HG03571 (cell line): Measurements from ENCODE around the gene MPST.

Experiments used
- ATAC-seq: cut with Tn5 transposase; IDR thresholded peaks from one replicate; pipeline ENCODE4 v1.9.1; 2021; ENCODE audit not compliant: unreplicated experiment

MPST gene

DNA sequence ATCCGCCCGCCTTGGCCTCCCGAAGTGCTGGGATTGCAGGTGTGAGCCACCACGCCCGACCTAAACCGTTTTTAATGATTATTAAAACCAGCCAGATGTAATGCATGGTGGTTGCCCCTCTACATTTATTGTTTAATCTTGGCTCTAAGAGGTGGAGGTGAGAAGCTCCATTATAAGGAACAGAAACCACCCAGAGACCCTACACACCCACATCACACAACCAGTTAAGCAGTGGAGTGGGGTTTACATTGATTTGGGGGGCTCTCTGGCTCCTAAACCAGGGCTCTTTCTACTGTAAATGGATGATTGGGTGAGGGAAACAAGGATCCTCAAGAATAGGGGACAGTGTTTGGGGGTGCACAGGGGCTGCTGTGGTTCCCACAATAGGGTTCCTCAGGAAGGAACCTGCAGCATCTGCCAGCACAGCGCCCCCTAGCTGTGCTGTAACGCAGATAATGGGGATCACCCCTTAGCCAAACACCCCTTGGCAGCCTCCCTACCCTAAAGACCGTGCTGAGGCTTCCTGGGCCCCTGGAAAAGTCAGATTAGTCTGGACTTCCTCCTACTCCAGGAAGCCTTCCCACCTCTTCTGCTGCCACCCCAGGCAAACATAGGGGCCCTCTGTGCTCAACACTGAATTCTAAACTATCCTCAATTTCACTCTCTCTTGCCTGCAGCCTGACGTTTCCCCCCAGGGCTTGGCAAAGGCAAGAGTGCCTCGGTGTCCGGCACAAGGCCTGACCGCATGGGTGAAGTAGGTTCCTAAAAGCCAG lies 2.4 kb downstream of the MPST start:
- no peak for ATAC-seq

DNA sequence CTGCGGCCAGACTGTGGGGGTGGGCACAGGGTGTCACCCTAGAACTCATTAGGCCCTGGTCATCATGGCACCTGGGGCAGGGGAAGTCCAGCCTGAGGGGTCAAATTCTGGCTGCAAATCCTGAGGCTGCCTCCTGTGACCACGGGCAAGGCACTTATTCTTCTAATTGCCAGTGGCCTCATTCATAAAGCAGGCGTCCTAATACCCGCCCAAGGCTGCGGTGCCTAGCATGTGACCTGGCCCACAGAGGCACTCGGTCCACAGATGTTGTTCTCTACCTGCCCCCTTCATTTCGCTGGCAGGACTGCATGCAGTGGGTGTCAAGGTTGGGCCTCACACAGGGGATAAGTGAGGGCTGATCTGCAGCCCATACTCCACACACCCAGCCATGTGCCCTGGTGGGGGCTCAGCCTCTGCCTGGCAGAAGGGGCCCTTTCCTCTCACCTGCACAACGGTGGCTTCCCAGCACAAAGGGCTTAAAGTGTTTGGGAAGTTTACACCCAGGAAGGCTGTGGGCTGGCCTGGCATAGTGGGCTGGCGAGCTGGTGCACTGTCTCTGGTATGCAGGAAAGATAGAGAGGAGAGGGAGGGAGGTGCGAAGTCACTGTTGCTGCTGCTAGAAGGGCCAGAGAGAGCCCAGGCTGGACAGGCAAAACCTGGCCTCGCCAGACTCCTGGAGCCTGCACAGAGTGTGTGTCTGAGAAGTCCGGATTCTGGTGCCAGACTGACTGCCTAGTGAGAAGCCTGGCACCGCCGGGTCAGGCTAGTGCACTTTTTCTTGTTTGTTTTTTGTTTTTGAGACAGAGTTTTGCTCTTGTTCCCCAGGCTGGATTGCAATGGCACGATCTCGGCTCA lies 3.2 kb downstream of the MPST start:
- no peak for ATAC-seq

DNA sequence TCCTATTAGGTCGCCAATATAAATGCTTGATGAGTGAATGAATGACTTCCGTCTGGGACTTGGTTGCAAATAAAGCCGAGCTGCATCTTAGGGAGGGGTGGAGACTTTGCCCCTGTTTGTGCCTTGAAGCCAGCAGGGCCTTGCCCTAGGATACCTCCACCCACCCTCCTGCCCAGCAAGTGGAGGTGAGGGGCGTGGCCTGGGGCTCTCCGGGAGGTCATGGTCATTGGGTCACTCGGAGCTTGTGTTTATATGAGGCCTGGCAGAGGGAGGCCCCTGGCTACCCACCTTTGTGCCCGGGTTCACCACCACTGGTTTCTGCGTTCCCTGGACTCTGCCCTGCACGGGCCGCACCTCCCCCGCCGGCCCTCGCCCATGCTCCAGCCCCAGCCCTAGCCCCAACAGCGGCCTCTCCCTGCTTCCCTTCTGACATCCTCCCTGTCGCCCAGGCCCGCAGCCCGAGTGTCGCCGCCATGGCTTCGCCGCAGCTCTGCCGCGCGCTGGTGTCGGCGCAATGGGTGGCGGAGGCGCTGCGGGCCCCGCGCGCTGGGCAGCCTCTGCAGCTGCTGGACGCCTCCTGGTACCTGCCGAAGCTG lies 4.3 kb downstream of the MPST start:
- no peak for ATAC-seq

DNA sequence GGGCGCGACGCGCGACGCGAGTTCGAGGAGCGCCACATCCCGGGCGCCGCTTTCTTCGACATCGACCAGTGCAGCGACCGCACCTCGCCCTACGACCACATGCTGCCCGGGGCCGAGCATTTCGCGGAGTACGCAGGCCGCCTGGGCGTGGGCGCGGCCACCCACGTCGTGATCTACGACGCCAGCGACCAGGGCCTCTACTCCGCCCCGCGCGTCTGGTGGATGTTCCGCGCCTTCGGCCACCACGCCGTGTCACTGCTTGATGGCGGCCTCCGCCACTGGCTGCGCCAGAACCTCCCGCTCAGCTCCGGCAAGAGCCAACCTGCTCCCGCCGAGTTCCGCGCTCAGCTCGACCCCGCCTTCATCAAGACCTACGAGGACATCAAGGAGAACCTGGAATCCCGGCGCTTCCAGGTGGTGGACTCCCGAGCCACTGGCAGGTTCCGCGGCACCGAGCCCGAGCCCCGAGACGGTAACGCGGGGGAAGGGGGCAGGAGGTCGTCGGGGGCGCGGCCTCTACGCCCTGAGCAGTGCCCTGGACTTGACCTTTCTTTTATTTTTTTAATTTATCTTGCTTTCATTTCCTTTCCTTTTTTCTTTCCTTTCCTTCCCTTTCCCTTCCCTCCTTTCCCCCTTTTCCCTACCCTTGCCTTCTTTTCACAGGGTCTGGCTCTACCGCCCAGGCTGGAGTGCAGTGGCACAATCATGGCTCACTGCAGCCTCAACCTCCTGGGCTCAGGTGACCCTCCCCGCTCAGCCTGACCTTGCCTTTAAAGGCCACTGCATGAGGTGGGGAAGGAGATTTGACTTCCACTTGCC lies 5.0 kb downstream of the MPST start:
- no peak for ATAC-seq

DNA sequence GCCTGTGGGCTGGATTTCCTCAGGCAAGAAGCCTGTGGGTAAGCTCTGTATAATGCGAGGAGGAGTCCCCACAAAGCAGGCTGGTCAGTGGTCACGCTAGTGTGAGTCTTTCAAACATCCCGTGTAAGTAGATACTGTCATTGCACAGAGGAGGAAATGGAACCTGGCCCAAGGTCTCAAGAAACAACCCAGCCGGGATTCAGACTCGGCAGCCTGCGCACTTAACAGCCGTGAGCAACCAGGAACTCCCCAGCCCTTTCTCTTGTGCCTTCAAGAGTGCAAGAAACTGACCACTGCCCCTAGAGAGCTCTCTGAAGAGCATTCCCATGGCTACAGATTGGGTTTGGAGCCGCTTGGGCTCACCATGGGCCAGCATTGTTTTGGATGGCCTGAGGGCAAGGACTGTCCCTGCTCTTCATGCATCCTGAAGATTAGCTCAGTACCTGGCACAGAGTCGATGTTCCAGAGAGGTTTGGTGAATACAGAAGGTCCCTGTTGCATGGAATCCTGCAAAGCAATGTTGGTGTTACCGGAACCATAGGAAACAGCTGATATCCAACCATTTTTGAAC lies 6.0 kb downstream of the MPST start:
- ATAC-seq: no peak

DNA sequence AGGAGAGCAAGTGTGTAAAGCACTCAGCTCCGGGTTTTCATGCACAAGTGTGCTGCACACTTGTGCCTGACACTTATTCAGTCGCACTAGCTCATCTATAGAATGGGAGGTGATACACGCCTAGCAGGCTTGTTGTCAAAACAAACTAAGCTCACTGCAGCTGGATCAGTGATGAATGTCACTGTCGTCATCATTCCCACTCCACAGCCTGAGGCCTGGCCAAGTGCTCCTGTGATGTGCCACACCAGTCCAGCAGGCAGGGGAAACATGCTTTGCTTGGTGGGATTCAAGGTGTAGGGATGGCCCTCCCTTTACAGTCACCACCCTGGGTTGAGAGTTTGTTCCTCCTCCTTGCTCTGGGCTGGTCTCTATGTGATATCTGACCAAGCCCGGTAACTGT lies 6.8 kb downstream of the MPST start:
- no peak for ATAC-seq

DNA sequence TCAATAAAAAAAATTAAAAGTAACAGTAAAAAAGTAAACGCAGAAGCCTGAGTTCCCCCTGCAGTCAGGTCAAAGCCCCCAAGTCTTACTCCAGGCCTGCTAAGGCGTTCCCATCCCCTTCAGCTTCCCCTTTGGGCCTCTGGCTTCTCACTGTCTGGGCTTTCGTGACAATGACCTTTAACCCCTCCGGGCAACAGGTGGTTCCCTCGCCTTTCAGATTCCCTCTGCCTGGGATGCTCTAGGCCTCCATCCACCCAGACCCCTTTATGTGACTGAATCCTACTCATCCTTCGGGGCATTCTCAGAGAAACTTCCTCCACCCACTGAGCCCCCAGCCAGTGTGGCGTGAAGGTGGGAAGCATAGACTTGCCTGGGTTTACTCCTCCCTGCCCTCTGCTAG lies 8.0 kb downstream of the MPST start:
- ATAC-seq: no peak

DNA sequence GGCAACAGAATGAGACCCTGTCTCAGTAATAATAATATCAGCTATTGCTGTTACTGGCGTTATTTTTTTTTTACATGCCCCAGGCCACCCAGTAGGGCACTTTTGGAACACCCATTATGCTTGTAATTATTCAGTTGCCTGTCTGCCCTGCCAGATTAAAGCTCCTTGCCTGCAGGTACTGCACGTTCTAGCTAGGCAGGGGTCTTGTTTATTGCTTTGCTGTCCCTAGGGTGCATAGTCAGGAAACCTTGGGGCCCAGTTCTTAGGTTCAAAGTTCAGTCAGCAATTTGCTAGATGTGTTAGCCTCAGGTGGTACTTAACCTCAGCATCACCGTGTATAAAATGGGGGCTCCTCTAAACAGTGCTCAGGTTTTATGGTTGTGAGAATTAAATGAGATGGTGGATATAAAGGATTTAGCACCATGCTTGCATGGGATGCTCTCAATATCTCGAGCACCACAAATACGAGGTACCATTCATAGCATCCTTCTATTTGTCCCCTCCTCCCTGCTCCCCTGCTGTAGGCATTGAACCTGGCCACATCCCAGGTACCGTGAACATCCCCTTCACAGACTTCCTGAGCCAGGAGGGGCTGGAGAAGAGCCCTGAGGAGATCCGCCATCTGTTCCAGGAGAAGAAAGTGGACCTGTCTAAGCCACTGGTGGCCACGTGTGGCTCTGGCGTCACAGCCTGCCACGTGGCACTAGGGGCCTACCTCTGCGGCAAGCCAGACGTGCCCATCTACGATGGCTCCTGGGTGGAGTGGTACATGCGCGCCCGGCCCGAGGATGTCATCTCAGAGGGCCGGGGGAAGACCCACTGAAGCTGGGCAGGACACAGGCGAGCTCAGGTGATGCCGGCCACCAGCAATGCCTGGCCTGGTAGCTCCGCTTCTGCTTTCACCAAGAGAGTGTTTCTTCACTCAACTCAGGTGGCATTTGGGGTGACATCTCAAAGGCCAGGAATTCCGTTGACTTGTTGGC lies 9.4 kb downstream of the MPST start:
- ATAC-seq: no peak

DNA sequence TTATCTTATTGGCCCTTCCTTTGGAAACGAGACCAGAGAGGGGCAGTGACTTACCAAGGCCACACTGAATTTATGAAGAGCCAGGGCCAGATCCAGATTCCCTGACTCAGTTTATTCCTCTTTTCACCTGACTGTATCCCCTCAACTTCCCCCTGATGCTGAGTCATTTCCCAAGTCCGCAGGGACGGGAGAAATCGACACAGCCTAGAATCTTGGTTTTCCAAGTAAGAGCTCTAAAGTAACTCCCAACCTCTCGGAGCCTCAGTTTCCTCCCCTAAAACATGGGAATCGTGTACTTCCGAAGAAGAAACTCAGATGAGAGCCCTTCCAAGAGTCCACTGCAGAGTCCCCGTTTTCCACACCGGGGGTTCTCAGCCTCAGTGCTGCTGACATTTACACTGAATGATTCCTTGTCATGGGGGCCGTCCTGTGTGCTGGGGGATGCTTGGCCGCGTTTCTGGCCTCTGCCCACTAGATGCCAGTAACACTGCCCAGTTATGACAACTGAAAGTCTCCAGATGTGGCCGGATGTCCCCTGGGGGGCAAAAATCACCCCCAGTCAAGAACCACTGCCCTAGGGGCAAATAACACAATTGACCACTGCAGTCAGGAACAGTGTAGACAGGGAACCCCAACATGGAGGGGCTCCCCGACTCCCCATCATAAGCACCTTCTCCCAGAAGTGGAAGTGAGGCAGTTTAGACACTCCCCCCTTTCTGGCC lies 11.2 kb downstream of the MPST start:
- ATAC-seq: no peak

DNA sequence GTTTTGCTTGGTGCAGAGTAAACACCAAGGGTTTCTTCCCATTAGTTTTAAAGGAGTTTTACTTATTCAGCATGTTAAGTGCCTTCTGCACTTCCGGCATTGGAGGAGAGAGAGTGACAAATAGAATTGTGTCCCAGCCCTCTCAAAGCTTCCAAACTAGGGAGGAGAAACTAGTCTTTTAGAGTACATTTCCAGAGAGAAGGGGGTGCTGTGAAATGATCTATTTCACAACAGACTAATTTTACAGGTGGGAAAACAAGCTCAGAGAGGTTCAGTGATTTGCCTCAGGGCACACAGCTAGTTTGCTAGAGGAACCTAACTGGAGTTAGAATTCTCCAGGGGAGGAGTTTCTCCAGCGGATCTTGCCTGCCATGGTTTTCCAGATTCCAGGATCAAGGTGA lies 12.6 kb downstream of the MPST start:
- no peak for ATAC-seq

DNA sequence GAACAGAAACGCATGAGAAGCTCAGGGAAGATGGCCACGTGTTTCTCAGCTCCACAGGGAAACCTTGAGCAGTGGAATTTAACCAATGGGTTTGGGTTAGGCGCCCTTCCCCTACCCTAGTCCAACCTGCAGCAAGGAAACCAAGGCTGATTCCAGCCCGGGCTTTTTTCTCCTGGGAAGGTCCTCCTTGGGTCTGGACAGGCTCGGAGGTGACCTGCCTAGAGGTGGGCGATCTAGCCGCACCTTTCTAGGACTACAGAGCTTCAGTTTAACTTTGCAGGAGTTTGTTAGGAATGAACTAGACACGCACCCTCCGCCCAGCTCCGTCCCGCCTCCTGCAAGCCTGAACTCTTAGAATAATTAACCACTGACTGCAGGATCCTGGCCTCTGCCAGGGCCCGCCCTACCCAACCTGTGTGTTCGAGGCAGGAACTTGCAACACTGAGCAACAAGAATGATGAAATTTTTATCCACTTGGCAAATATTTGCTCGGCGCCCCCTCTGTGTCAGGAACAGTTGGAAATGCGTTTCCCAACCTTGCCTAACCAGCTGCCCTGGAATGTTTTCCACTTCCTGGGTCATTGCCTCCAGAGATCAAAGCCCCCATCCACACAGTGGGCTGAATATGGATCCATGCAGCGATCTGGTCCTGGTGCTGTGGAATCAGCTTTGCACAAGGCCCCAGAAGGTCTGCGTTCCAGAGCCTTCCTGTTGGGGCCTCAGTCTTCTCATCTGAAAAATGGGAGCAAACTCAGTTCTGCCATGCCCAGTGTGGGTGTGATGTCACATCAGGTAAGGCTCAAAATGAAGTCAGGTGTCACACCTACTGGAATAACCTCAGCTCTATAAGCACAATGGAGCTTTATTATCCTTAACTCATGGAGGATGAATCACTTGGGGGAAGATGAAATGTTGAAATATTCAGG lies 13.3 kb downstream of the MPST start:
- ATAC-seq: no peak

DNA sequence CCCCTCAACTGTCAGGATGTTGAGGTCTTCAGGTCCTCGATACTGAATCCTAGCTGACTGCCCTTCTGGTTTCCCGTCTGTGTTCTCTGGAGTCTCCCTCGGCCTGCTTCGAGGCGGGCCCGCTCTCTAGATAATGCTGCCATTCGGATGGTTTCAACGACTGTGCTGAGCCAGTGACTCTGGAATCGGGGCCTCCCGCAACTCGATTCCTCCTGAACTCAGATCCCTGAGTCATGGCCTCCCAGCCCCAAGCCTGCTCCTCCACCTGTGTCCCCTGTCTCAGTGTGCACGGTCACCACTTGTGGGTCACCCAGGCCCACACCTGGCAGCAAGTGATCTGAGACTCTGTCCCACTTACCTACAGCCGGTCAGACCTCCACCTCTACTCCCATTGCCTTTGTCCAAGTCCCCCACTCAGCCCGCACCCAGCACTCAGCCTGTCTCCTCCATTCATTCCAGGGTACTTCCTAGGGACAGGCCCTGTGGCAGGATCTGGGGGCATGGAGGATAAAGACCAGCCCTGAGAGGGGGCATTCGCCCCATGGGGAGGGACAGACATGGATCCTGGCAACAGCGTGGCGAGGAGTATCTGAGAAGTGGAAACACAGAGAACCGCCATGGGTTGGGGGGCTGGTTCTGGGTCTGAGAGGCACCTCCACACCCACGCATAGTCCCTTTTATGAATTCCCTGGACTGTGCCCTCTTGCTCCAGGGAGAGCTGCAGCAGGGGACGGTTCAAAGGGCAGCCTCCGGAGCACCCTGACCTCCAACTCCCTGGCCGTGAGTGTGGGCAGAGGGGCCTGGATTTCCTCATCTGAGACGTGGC lies 14.3 kb downstream of the MPST start:
- no peak for ATAC-seq

DNA sequence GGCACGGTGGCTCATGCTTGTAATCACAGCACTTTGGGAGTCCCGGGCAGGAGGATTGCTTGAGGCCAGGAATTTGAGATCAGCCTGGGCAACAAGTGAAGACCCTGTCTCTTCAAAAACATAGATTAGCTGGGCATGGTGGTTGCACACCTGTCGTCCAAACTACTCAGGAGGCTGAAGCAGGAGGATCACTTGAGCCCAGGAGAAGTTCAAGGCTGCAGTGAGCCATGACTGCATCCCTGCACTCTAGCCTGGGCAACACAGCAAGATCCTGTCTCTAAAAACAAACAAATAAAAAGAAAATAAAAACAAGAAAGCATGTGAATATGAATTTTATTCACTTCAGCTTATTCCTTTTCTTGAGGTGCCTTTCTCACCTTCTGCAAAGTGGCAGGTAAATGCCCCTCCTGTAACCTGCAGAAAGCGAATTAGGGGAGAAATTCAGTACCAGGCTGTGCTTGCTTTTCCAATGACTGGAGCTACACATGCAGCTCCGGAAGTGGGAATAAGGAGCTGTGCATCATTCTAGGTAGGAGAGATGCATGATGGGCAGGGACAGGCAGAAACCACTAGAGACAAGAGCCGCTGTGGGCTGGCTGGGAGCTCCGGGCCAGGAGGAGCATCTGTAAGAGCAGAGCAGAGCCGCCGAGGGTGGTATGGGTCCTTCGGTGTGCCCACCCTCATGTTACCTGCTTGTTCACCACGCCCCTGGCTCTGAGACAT lies 17.3 kb downstream of the MPST start:
- no peak for ATAC-seq

DNA sequence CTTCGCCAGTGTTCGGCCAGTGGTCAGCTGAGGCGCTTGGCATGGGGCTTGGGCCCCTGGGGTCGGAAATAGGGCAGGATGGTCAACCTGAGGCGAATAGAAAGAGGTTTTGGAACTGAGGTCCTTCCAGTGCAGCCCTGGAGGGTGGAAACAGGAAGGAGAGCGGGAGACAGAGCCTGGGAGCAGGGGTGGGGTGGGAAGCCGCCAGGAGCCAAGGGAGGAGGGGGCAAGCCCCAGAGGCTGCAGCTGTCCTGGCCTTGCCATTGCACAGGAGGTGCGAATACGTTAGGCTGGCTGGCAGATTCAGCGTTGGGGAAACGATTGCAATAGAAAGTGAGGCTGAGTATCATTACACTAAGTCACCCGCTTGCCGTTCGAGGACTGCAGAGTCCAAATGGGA lies 18.1 kb downstream of the MPST start:
- no peak for ATAC-seq

DNA sequence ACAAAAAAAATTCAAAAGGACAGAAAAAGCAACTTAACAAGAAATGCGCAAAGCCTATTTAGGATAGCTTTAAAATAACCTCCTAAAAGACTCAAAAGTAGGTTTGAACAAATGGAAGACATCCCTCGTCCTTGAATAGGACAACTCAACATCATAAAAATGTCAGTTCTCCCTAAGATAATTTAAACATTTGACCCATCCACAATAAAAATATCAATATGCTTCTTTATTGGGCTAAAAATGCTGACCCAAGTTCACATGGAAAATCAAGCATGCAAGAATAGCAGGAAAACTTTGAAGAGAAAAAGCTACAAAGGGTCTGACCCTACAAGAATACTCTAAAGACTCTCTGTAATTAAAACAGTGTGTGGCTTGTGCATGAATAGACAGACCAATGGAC lies 19.9 kb downstream of the MPST start:
- ATAC-seq: no peak

DNA sequence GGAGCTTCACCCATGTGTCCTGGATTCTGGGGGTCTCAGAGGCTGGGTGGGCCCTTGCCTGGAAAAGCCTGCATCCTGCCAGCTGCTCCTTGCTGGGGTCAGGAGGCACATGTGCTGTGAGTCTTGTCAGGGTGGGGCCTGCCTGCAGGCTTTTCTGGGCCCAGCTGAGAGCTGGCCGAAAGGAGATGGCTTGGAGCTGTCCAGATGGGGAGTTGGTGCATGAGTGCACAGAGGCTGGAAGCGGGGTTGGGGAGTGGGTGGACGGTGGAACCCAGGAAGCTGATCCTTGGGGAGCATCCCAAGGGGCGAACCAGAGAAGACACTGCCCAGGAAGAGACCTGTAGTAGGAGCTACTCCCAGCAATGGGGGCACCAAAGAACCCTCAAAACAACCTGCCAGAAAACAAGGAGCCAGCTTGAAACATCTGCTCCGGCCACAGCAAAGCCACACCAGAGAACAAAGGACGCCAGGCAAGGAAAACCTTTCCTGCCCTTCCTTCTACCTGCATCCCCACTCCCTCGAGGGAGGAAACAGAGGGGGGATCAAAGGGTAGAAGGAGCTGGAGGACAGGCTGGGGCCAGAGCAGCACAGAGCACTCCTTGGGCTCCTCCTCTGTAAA lies 23.8 kb downstream of the MPST start:
- no peak for ATAC-seq
